Effector CD4-positive, alpha-beta T cell (primary cell): ENCODE data around the gene MYL6.
"Not testable (repeated sequence)": the region's sequence is repeated elsewhere in the genome, so short reads cannot be mapped to it uniquely, and the experiment has no call there.

Experiments
- DNase-seq: peaks from one replicate; pipeline ENCODE4 v3.0.0-alpha.2; 2020

MYL6 gene

DNA sequence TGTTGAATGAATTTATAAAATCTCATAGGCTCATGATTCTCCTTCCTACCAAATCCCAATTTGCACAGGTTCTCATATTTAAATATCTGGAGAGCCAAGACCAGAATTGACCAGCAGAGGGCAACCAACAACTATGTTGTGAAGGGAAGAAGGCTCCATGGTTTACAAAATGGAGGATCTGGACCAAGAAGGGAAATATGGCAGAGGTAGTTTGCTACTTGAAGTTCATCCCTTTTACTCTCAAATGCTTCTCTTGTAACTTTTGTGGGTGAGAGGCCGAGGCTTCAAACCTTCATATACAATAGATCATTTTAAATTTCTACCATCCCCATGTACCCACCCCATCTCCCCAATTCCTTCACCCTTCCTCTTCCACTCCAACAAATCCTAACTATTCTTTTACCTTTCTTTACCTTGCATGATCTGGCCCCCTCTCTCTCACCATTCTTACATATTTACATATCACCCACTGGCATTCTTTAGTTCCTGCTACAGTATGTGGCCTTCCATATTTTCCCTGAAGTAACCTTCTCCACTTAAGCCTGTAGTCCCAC is 34.9 kb downstream of the MYL6 start:
- DNase-seq: peak; percentile 71

DNA sequence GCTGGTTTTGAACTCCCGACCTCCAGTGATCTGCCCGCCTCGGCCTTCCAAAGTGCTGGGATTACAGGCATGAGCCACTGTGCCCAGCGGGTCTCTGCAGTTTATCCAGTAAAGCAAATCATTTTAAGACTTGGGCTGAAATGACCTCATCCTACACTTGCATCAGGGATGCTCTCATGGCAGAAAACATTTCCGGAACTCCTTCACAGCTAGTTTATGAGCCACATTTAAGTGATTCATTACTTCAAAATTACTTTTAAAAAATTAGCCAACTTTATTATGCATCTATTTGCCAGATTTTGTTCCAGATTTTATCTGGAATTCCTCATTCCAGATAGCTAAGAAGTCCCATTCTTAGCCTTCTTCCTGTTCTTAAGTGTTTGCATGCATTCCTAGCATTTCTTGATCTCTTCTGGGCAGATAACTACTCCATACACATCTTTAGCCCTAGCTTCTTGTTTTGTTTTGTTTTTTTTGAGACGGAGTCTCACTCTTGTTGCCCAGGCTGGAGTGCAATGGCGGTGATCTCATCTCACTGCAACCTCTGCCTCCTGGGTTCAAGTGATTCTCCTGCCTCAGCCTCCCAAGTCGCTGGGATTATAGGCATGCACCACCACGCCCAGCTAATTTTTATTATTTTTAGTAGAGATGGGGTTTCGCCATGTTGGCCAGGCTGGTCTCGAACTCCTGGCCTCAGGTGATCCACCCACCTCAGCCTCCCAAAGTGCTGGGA is 38.8 kb downstream of the MYL6 start:
- DNase-seq: not testable (repeated sequence)

DNA sequence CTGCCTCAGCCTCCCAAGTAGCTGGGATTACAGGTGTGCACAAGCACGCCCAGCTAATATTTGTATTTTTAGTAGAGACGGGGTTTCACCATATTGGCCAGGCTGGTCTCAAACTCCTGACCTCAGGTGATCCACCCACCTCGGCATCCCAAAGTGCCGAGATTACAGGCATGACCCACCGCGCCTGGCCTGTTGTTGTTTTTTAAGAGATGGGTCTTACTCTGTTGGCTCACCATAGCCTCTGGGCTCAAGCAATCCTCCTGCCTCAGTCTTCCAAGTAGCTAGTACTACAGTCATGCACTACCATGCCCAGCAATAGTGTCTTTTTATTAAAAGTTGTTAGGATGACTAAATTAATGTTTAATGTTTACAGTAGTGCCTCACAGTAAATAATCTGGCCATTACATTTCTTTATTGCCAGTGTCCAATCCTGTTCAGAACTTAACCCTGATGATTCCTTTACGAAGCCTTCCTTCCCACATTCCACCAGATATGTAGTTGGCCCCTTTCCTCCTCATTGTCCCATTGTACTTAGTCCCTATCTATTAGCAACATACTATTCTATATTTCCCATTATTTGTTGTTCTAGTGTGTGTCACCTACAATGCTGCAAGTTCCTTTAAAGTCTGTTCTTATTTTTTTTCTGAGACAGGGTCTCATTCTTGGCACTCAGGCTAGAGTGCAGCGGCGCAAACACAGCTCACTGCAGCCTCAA is 39.9 kb downstream of the MYL6 start:
- DNase-seq: no peak

DNA sequence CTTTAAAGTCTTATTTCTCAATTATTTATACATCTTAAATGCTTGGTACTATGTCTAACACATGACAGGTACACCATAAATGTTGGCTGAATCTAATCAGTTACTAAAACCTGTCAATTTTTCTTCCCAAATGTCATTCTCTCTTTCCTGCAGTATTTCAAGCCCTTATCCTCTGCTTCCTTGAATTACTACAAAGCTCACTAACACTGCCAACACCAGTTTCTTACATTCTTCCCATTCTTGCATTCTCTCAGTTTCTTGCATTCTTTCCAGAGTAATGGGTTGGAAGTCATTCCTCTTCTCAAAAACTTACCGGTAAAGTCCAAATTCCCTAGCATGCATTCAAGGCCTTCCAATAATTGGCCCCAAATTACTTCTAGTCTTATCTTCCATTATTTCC is 40.7 kb downstream of the MYL6 start:
- no peak for DNase-seq

GRCh38 chr12:56202366-56202765 is 44.2 kb downstream of the MYL6 start:
- no peak for DNase-seq

DNA sequence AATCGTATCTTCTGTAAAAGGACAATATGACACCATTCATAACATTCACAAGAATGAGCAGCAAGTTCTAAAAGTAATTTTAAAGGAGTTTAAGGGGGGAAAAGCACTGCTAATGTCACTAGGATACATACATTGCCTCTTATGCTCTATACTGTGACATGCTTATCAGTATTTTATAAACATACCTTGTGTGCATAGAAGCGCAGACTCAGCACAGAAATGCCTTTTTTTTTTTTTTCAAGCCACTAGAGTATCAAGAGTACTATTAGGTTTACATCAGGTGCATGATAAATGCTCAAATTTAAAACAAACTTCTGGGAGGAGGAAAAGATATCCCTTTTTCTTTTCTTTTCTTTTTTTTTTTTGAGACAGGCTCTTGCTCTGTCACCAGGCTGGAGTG is 44.7 kb downstream of the MYL6 start:
- no peak for DNase-seq

DNA sequence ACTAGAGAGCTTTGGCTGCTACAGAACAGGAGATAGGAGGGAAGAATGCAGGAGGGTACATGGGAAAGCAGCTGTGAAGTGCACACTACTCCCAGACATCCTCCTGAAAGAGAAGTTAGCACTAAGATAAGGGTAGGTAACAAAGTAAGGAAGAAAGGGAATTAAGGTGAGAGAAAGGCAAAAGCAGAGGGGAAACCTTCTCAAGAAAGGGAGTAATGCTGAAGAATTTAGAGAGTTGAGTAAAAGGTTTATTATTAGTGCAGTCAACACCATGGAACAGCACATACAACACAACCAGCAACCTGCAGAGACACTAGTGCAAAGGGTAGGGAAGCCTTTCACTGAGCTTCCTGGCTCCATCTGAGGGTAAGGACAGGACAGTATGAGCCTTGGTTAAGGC is 46.1 kb downstream of the MYL6 start:
- DNase-seq: no peak

- DNase-seq: no peak
Measured at GRCh38 chr12:56205445-56205844, 47.3 kb downstream of the MYL6 start.

DNA sequence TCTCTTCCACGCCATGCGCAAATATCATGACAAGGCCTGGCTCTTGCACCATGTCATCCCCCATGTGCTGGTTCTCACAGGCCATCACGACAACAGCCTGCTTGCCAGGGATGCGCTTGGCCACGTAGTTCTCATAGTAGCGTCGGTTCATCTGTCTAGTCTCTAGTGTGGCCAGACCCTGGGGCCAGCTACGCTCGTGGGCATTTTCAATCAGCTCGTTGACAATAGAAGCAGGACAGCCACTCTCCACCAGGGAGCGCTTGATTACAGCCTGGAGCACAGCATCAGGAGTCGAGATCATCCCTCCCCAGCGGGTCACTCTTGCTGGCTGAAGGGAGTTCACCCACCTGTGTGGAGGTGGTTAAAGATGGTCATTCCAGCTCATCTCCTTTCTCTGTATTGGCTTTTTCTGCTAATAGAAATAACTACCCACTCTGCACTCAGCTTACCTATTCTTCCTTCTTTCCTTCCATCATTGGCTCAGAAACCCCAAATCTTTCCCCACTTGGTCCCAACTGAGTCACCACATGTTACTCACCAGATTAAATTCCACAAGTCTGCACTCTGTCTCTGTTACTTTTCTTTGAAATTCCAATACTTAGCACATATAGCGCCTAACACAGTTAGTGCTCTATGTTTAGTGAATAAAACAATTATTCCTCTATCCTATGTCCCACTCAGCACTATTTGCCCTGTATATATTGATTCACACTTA is 48.5 kb downstream of the MYL6 start:
- DNase-seq: peak; percentile 12

DNA sequence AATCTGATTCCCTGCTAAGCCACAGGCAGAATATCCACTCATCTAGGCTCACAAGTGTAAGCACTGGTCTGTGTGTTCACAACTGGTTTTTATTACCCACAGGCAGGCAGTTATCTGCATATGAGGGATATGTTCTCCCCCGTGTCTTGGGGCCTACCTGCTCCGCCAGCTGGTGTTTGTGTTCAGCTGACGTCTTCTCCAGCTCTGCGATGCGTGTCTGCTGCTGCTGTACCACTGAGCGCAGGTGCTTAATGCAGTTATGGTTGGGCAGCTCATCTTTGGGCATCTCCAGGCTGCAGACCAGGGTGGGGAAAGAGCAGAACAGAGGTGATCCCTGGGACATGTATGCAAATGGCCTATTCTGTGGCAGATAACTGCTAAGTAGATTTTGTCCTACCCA is 49.8 kb downstream of the MYL6 start:
- DNase-seq: no peak
